ENCODE data around the gene CCL17.
"Not testable (repeated sequence)": the region's sequence is repeated elsewhere in the genome, so short reads cannot be mapped to it uniquely, and the experiment has no call there.

CCL17 gene

DNA sequence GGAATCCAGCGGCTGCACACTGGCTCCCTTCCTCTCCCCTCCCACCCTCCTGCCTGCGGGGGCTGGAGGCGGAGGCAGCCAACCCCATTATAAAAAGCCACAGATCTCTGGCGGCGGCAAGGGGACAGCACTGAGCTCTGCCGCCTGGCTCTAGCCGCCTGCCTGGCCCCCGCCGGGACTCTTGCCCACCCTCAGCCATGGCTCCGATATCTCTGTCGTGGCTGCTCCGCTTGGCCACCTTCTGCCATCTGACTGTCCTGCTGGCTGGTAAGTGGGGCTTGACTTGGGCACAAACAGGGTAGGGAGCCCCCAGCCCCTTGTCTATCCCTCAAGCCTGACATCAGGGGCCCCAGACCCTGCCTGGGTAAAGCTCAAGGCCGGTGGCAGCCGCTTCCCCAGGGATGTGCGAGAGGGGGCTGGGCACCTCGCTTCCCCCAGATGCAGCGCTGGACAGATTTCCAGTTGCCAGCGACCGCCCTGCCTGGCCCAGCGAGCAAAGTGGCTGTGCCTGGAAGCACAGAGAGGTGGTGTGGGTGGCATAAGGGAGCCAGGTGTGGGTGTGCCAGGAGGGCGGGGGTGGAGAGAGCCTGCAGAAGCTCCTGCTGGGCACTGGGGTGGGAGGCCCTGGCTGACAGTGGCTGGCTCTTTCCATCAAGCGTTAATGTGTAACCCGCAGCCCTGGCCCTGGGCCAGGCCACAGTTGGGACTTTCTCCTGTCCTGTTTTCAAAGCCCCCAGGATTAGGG is 32.0 kb upstream of the CCL17 start, which contains the start of gene CX3CL1:
CX3CL1 (plus strand) TSS at position 119 of the 745 bp plus-strand sequence; CDS start at position 198, 79 bp downstream.
- FAIRE-seq (no peak), DNase-seq (ENCODE audit: insufficient read length, low spot score) (no peak)
- TF ChIP-seq, protein P1, sequence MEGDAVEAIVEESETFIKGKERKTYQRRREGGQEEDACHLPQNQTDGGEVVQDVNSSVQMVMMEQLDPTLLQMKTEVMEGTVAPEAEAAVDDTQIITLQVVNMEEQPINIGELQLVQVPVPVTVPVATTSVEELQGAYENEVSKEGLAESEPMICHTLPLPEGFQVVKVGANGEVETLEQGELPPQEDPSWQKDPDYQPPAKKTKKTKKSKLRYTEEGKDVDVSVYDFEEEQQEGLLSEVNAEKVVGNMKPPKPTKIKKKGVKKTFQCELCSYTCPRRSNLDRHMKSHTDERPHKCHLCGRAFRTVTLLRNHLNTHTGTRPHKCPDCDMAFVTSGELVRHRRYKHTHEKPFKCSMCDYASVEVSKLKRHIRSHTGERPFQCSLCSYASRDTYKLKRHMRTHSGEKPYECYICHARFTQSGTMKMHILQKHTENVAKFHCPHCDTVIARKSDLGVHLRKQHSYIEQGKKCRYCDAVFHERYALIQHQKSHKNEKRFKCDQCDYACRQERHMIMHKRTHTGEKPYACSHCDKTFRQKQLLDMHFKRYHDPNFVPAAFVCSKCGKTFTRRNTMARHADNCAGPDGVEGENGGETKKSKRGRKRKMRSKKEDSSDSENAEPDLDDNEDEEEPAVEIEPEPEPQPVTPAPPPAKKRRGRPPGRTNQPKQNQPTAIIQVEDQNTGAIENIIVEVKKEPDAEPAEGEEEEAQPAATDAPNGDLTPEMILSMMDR (IDR thresholded peaks at IDR 0.05; ENCODE audit: insufficient read depth, missing control alignments) = no peak

DNA sequence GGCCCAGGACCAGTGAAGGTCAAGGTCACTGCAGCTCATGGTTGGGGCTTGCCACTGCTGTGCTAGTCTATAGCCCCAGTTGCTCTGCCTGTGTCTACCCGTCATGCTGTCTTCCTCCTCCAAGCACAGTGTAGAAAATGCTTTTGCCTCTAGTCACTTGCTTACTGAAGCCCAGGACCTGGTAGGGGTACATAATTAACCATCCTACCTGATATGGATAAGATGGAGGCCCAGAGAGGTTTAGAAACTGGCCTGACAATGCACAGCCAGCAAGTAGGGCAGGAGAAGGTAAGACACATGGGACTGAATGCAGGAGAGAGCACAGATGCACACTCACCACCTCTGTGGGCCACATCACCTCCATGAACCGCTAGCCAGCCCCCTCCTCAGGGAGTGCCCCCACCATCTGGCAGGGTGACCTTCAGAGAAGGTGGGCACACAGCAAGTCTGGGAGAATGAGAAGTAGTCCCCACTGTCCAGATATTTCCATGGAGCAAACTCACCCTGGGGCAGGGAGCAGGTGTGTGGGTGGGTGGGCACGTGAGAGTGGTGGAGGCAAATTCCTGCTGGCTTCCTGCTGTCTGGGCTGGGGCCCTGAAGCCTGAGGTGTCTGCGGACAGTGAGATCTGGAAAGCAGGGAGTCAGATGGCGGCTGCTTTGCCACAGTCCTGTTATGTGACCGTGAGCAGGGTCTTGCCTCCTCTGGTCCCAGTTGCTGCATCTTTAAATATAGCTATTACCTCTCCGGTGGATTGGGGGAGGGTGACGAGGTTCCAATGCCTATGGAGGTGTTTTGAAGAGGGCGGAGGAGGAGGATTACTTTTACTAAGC is 31.2 kb upstream of the CCL17 start:
- FAIRE-seq (no peak), DNase-seq (ENCODE audit: insufficient read length, low spot score) (no peak)
- TF ChIP-seq, protein P1 (IDR thresholded peaks at IDR 0.05; ENCODE audit: insufficient read depth, missing control alignments) = no peak

DNA sequence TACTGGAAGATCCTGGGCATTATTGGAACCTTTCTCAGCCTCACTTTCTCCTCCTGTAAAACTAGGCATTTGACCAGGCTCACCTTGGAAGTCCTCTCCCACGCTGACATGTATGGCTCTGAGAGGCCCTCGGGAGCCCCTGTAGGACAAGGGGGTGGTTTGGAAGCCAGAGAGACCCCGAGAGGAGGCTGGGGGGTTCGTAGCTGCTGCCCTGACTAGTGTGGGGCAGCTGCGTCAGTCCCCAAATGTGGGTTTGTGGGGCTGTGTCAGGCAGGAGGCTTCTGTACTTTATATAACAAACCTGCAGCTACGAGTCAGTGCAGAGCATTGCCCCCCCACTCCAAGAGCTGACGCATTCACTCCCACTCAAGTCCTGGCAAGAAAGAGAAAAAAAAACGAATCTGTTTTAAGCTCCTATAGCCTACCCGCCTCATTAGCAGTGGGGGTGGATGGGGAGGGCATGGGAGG is 30.5 kb upstream of the CCL17 start:
- TF ChIP-seq, protein P1 (IDR thresholded peaks at IDR 0.05; ENCODE audit: insufficient read depth, missing control alignments) = no peak
- no peak for FAIRE-seq
- no peak for DNase-seq (ENCODE audit: insufficient read length, low spot score)

DNA sequence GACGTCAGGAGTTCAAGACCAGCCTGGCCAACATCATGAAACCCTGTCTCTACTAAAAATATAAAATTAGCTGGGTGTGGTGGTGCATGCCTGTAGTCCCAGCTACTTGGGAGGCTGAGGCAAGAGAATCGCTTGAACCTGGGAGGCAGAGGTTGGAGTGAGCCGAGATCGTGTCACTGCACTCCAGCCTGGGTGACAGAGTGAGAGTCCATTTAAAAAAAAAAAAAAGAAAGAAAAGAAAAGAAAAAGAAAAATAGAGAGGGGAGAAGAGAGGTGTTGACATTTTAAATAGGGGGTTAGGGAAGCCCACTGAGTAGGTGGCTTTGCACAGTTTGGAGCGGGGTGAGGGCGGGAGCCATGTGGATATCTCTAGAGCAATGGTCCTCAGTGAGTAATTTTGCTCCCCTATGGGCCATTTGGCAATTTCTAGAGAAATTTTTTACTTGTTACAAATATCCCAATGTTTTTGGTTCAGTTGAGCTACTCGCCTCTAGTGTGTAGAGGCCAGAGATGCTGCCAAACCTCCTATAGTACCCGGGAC is 29.6 kb upstream of the CCL17 start:
- FAIRE-seq; DNase-seq (ENCODE audit: insufficient read length, low spot score): not testable (repeated sequence)

DNA sequence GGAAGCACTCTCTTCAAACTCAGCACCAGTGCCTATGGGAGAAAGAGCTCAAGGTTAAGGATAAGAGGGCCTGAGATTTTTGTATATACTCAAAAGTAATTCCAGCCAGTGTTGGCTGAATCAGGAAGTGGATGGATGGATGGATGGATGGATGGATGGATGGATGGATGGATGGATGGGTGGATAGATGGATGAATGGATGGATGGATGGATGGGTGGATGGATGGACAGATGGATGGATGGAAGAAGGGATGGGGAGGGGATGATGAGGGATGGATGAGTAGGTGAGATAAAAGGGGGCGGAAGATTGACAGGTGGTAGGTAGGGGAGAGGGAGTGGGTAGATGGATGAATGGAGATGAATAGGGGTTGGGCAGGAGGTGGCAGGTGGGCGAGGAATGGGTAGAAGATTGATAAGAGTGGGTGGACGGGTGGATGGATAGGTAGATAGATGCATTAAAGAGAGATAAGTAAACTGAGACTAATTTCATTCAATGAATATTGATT is 28.2 kb upstream of the CCL17 start:
- no peak for DNase-seq (ENCODE audit: insufficient read length, low spot score)
- FAIRE-seq = no peak
- TF ChIP-seq, protein P1 (IDR thresholded peaks at IDR 0.05; ENCODE audit: insufficient read depth, missing control alignments) = no peak

DNA sequence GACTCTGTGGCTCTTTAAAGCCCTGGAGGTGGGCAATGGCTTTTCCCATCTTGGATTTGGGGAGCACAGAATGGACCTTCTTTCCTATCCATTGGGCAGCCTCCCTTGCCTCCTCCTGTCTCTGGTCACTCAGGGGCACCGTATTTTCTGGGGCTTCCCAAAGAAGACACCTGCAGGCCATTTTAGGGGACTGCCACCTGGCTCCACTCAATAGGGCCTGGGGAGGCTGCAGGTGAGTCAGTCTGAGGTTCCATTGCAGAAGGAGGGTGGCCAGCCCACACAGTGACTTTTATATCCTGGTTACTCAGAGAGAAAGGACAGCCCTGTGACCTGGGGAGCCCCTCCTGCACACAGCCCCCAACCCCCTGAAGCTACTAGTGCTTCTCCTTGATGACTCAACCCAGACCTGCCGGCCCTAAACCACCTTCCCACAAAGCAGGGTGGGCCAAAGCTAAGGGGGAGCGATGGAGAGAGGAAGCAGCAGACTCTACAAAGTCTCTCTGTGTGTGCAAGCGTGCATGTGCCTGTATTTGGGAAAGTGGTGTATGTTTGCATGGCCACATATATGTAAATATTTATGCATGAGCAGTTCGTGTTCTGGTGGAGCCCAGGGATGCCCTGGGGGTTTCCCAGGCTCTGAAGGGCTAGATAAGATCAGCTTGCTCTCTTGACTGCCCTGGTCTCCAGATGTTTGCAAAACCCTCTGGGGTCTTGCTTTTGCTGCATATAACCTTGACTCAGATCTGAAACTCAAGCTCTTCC is 27.3 kb upstream of the CCL17 start:
- DNase-seq (ENCODE audit: insufficient read length, low spot score) (no peak), FAIRE-seq (no peak)

More for the DNA sequence above, 27.3 kb upstream of the CCL17 start:
- TF ChIP-seq, protein P1 (IDR thresholded peaks at IDR 0.05; ENCODE audit: insufficient read depth, missing control alignments) = no peak

All from D721Med (cell line).